Stimulated activated CD8-positive, alpha-beta memory T cell treated with anti-CD3 and anti-CD28 coated beads, Interleukin-15, amount 100 ng/mL, for 48 hours (primary cell): ENCODE data around the gene ARHGAP26.
"Not testable (repeated sequence)": the region's sequence is repeated elsewhere in the genome, so short reads cannot be mapped to it uniquely, and the experiment has no call there.

ENCODE experiments used
- DNase-seq, 2 donors: peaks; one replicate each; pipeline ENCODE4 v3.0.0-alpha.2; 2020; ENCODE audit warnings: low read depth in 2 of 2

The ARHGAP26 gene

GRCh38 chr5:143186623-143187022, 416.4 kb downstream of the ARHGAP26 start:
- DNase-seq: no peak

GRCh38 chr5:143187495-143187894, 417.3 kb downstream of the ARHGAP26 start:
- DNase-seq: no peak

- DNase-seq: no peak
Observed at GRCh38 chr5:143188083-143188482, 417.9 kb downstream of the ARHGAP26 start.

GRCh38 chr5:143188692-143189091, 418.5 kb downstream of the ARHGAP26 start:
- DNase-seq: no peak

- DNase-seq: no peak
Observed at GRCh38 chr5:143190260-143190810, 420.2 kb downstream of the ARHGAP26 start.

- no peak for DNase-seq
Observed at GRCh38 chr5:143191720-143192119, 421.5 kb downstream of the ARHGAP26 start.

GRCh38 chr5:143192191-143192900, 422.2 kb downstream of the ARHGAP26 start:
- DNase-seq: no peak

GRCh38 chr5:143194206-143194605, 424.0 kb downstream of the ARHGAP26 start:
- DNase-seq: no peak

- DNase-seq: no peak
Observed at GRCh38 chr5:143194713-143195112, 424.5 kb downstream of the ARHGAP26 start.

- DNase-seq: no peak
Observed at GRCh38 chr5:143195491-143195890, 425.3 kb downstream of the ARHGAP26 start.

GRCh38 chr5:143196601-143197259, 426.6 kb downstream of the ARHGAP26 start:
- no peak for DNase-seq

GRCh38 chr5:143197260-143197656, 427.1 kb downstream of the ARHGAP26 start:
- no peak for DNase-seq

- DNase-seq: no peak
Observed at GRCh38 chr5:143198332-143198731, 428.2 kb downstream of the ARHGAP26 start.

- DNase-seq: no peak
Observed at GRCh38 chr5:143199161-143199560, 429.0 kb downstream of the ARHGAP26 start.

GRCh38 chr5:143199843-143200242, 429.7 kb downstream of the ARHGAP26 start:
- no peak for DNase-seq

GRCh38 chr5:143200781-143201398, 430.7 kb downstream of the ARHGAP26 start:
- DNase-seq: no peak

GRCh38 chr5:143201589-143201988, 431.4 kb downstream of the ARHGAP26 start:
- no peak for DNase-seq

- not testable (repeated sequence) for DNase-seq
Observed at GRCh38 chr5:143203301-143203956, 433.3 kb downstream of the ARHGAP26 start.

GRCh38 chr5:143204474-143205246, 434.5 kb downstream of the ARHGAP26 start:
- no peak for DNase-seq

GRCh38 chr5:143205386-143205785, 435.2 kb downstream of the ARHGAP26 start:
- no peak for DNase-seq

GRCh38 chr5:143205883-143206195, 435.7 kb downstream of the ARHGAP26 start:
- DNase-seq: no peak
